H9 (cell line): ENCODE data around the gene NUP35. TPM values are rescaled to one million over a fixed set of nuclear protein-coding genes. Genes with fewer than 3 reads are reported as not detected.

ENCODE experiments used
- DNase-seq: peaks from one replicate; pipeline ENCODE4 v3.0.0-alpha.2; 2017
- H2AFZ ChIP-seq: one replicate; pipeline ENCODE4 v1.6.1; 2013; ENCODE audit warnings: mild to moderate bottlenecking, low read length, control low read depth, moderate library complexity
- H2AK5ac ChIP-seq: 2 replicates; pipeline ENCODE4 v1.6.1; 2013; ENCODE audit warnings: low read length, control low read depth, mixed read lengths; ENCODE audit not compliant: insufficient read length
- H2BK120ac ChIP-seq: one replicate; pipeline ENCODE4 v1.6.1; 2013; ENCODE audit warnings: low read depth, mild to moderate bottlenecking, low read length, control low read depth, inconsistent platforms; ENCODE audit not compliant: poor library complexity, severe bottlenecking
- H2BK12ac ChIP-seq: 2 replicates; pipeline ENCODE4 v1.6.1; 2013; ENCODE audit warnings: low read length, control low read depth, mixed read lengths, low read depth; ENCODE audit not compliant: insufficient read length
- H2BK15ac ChIP-seq: 2 replicates; pipeline ENCODE4 v1.6.1; 2013; ENCODE audit warnings: low read depth, low read length, control low read depth
- H2BK20ac ChIP-seq: one replicate; pipeline ENCODE4 v1.6.1; 2013; ENCODE audit warnings: low read depth, mild to moderate bottlenecking, low read length, control low read depth, inconsistent platforms; ENCODE audit not compliant: poor library complexity, severe bottlenecking
- H2BK5ac ChIP-seq: 2 replicates; pipeline ENCODE4 v1.6.1; 2013; ENCODE audit warnings: low read length, control low read depth, mixed read lengths; ENCODE audit not compliant: insufficient read length
- H3K14ac ChIP-seq: 2 replicates; pipeline ENCODE4 v1.6.1; 2013; ENCODE audit warnings: low read length, control low read depth; ENCODE audit not compliant: insufficient read depth
- H3K18ac ChIP-seq: 2 replicates; pipeline ENCODE4 v1.6.1; 2013; ENCODE audit warnings: low read depth, mild to moderate bottlenecking, mixed read lengths, low read length, control low read depth; ENCODE audit not compliant: insufficient read length
- H3K23ac ChIP-seq: 2 replicates; pipeline ENCODE4 v1.6.1; 2013; ENCODE audit warnings: low read length, control low read depth, mixed read lengths, low read depth; ENCODE audit not compliant: insufficient read length
- H3K23me2 ChIP-seq: 2 replicates; pipeline ENCODE4 v1.6.1; 2013; ENCODE audit warnings: low read depth, mild to moderate bottlenecking, mixed read lengths, low read length, control low read depth; ENCODE audit not compliant: insufficient read length, poor library complexity, severe bottlenecking
- H3K27ac ChIP-seq: 2 replicates; pipeline ENCODE4 v1.5.1; 2013; ENCODE audit warnings: low read length, control low read depth, mixed read lengths, low read depth; ENCODE audit not compliant: insufficient read length
- H3K27me3 ChIP-seq: 2 replicates; pipeline ENCODE4 v1.6.1; 2013; ENCODE audit warnings: low read length, control low read depth, inconsistent platforms; ENCODE audit not compliant: insufficient read depth
- H3K4ac ChIP-seq: 2 replicates; pipeline ENCODE4 v1.6.1; 2013; ENCODE audit warnings: low read depth, mild to moderate bottlenecking, control low read depth, inconsistent platforms, low read length, moderate library complexity
- H3K4me1 ChIP-seq: 2 replicates; pipeline ENCODE4 v1.6.1; 2013; ENCODE audit warnings: low read length, control low read depth, inconsistent platforms; ENCODE audit not compliant: insufficient read depth
- H3K4me2 ChIP-seq: 2 replicates; pipeline ENCODE4 v1.6.1; 2013; ENCODE audit warnings: low read length, control low read depth, mixed read lengths; ENCODE audit not compliant: insufficient read length, insufficient read depth
- H3K56ac ChIP-seq: 2 replicates; pipeline ENCODE4 v1.6.1; 2013; ENCODE audit warnings: low read depth, mild to moderate bottlenecking, mixed read lengths, low read length, control low read depth; ENCODE audit not compliant: insufficient read length
- H3K79me1 ChIP-seq: 2 replicates; pipeline ENCODE4 v1.6.1; 2013; ENCODE audit warnings: low read depth, mild to moderate bottlenecking, moderate library complexity, low read length, control low read depth, inconsistent platforms; ENCODE audit not compliant: insufficient read depth, poor library complexity, severe bottlenecking
- H3K79me2 ChIP-seq: 2 replicates; pipeline ENCODE4 v1.6.1; 2013; ENCODE audit warnings: low read length, control low read depth, inconsistent platforms; ENCODE audit not compliant: insufficient read depth
- H3K9ac ChIP-seq: 2 replicates; pipeline ENCODE4 v1.6.1; 2013; ENCODE audit warnings: low read length, control low read depth, mixed read lengths; ENCODE audit not compliant: insufficient read length; ENCODE audit errors: extremely low read depth
- H3K9me3 ChIP-seq: one replicate; pipeline ENCODE4 v1.6.1; 2013; ENCODE audit warnings: low read depth, low read length, inconsistent platforms; ENCODE audit not compliant: control insufficient read depth
- H3T11ph ChIP-seq: one replicate; pipeline ENCODE4 v1.6.1; 2013; ENCODE audit warnings: mild to moderate bottlenecking, low read length, control low read depth, inconsistent platforms
- H4K20me1 ChIP-seq: one replicate; pipeline ENCODE4 v1.6.1; 2013; ENCODE audit not compliant: control insufficient read depth, insufficient read length, insufficient read depth
- H4K5ac ChIP-seq: 2 replicates; pipeline ENCODE4 v1.6.1; 2013; ENCODE audit warnings: low read depth, mild to moderate bottlenecking, mixed read lengths, low read length, control low read depth; ENCODE audit not compliant: insufficient read length
- H4K8ac ChIP-seq: replicated peaks from 2 replicates; pipeline ENCODE4 v1.6.1; 2013; ENCODE audit warnings: low read length, control low read depth, mixed read lengths, low read depth; ENCODE audit not compliant: insufficient read length
- H4K91ac ChIP-seq: 2 replicates; pipeline ENCODE4 v1.6.1; 2013; ENCODE audit warnings: low read depth, mild to moderate bottlenecking, moderate library complexity, mixed read lengths, low read length, control low read depth; ENCODE audit not compliant: insufficient read length
- H3K27ac Mint-ChIP-seq, 3 experiments: 2 replicates in 2 of 3; 3 replicates in 1 of 3; pipeline ENCODE4 v1.8.0; 2020 to 2021; ENCODE audit warnings: mixed read lengths in 3 of 3, mild to moderate bottlenecking in 1 of 3, moderate library complexity in 1 of 3
- H3K27me3 Mint-ChIP-seq: 2 replicates; pipeline ENCODE4 v1.8.0; 2021; ENCODE audit warnings: low read depth, mild to moderate bottlenecking, moderate library complexity, mixed read lengths
- H3K36me3 Mint-ChIP-seq, 3 experiments: 2 replicates in 2 of 3; 3 replicates in 1 of 3; pipeline ENCODE4 v1.8.0; 2020 to 2021; ENCODE audit warnings: low read depth in 3 of 3, mixed read lengths in 3 of 3; ENCODE audit not compliant: insufficient read depth in 1 of 3
- H3K4me1 Mint-ChIP-seq, 2 experiments: 2 replicates each; pipeline ENCODE4 v1.8.0; 2020; ENCODE audit warnings: mixed read lengths in 2 of 2
- H3K4me3 Mint-ChIP-seq, 2 experiments: 2 replicates in 1 of 2; 3 replicates in 1 of 2; pipeline ENCODE4 v1.8.0; 2020 to 2021; ENCODE audit warnings: mild to moderate bottlenecking in 2 of 2, mixed read lengths in 2 of 2, moderate library complexity in 1 of 2
- H3K9me3 Mint-ChIP-seq, 2 experiments: 2 replicates in 1 of 2; 3 replicates in 1 of 2; pipeline ENCODE4 v1.8.0; 2020; ENCODE audit warnings: mild to moderate bottlenecking in 2 of 2, mixed read lengths in 2 of 2, moderate library complexity in 1 of 2
- WGBS: extraction: QIAGEN DNeasy Blood & Tissue Kit; methylation state at CpG from one replicate; pipeline ENCODE4 v1.1.7; 2013; ENCODE audit warnings: missing lambda C conversion rate, low lambda C conversion rate, mixed read lengths; ENCODE audit not compliant: insufficient read length; ENCODE audit errors: extremely low coverage; 5-methylcytosine and 5-hydroxymethylcytosine counted together
- total RNA-seq: library from RNA; stranded (reverse); gene quantifications from 2 replicates; pipeline ENCODE4 v1.2.1, GENCODE V29; 2021
- TF ChIP-seq, protein P1 (sequence below): fragments of 200-600 bp; sonication (generic); conservative IDR thresholded peaks from 3 replicates; pipeline ENCODE4 v1.8.0; 2021; ENCODE audit warnings: antibody characterized with exemption, mild to moderate bottlenecking

The NUP35 gene
- total RNA-seq, 1 experiment from 2014 or later, result 53.6 TPM

DNA sequence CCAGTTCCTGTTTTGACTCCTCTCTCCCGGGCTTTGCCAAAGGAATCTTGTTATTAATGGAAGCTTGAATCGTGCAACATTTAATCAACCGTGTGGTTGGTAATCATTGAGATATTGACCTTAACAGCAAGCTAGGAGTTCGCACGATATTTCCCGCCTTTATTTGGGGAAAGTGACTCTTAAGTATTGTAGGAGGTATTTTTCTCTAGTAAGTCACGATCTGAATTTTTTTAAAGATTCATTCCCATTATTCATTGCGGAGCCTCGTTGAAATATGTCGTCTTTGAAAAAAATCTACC lies 663 bp downstream of the NUP35 start:
- H3K9me3 ChIP-seq, result no peaks in the 10 kb centered on the region
- peaks cover 6% of the 10 kb centered on the region for H3K23me2 ChIP-seq
- H4K8ac ChIP-seq, result no peak overlapping the region
- H2BK5ac ChIP-seq, result no peak overlapping the region
- Mint-ChIP-seq H3K4me1 (peaks cover 21% of the 10 kb centered on the region in 2 experiments), H3K4me3 (peak overlapping the region; percentile 98), H3K36me3 (peaks cover 4 to 17% (median 11%) of the 10 kb centered on the region in 3 experiments; a peak in 6 of 7 replicates), H3K27me3 (no peaks in the 10 kb centered on the region; the same call in 1 of the 2 replicates), H3K9me3 (no peaks in the 10 kb centered on the region; a peak in 1 of 5 replicates), H3K27ac (peak overlapping the region; percentile 100)
- no peak overlapping the region for H3K23ac ChIP-seq
- no peak overlapping the region for H2BK12ac ChIP-seq
- TF ChIP-seq, protein P1, sequence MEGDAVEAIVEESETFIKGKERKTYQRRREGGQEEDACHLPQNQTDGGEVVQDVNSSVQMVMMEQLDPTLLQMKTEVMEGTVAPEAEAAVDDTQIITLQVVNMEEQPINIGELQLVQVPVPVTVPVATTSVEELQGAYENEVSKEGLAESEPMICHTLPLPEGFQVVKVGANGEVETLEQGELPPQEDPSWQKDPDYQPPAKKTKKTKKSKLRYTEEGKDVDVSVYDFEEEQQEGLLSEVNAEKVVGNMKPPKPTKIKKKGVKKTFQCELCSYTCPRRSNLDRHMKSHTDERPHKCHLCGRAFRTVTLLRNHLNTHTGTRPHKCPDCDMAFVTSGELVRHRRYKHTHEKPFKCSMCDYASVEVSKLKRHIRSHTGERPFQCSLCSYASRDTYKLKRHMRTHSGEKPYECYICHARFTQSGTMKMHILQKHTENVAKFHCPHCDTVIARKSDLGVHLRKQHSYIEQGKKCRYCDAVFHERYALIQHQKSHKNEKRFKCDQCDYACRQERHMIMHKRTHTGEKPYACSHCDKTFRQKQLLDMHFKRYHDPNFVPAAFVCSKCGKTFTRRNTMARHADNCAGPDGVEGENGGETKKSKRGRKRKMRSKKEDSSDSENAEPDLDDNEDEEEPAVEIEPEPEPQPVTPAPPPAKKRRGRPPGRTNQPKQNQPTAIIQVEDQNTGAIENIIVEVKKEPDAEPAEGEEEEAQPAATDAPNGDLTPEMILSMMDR, result no peak
- no peak overlapping the region for H2BK20ac ChIP-seq
- peak overlapping the region; percentile 94 for H3K18ac ChIP-seq
- no peak overlapping the region for H2AFZ ChIP-seq
- H3K9ac ChIP-seq, result peak overlapping the region; percentile 96
- H4K5ac ChIP-seq, result no peak overlapping the region
- H3K27me3 ChIP-seq, result no peaks in the 10 kb centered on the region
- no peaks in the 10 kb centered on the region for H3K79me1 ChIP-seq
- H4K91ac ChIP-seq, result no peak overlapping the region
- DNase-seq, result no peak
- H3K14ac ChIP-seq, result no peak overlapping the region
- peak overlapping the region; percentile 91 for H3K4me2 ChIP-seq
- H3K4me1 ChIP-seq, result no peaks in the 10 kb centered on the region
- WGBS, result no CpG with 5 or more reads among the region's 10 CpGs
- no peak overlapping the region for H2AK5ac ChIP-seq
- H3K27ac ChIP-seq, result peak overlapping the region; percentile 77
- H2BK120ac ChIP-seq, result no peak overlapping the region
- H3T11ph ChIP-seq, result no peak overlapping the region
- no peak overlapping the region for H3K4ac ChIP-seq
- H3K79me2 ChIP-seq, result peaks cover 32% of the 10 kb centered on the region
- no peak overlapping the region for H2BK15ac ChIP-seq
- H4K20me1 ChIP-seq, result no peaks in the 10 kb centered on the region
- peak overlapping the region; percentile 64 for H3K56ac ChIP-seq
